Measurements from ENCODE around the gene CLEC17A.
"Not testable (repeated sequence)": the region's sequence is repeated elsewhere in the genome, so short reads cannot be mapped to it uniquely, and the experiment has no call there.

CLEC17A gene

GRCh38 chr19:14584372-14584771 is 1.5 kb downstream of the CLEC17A start:
- not testable (repeated sequence) for DNase-seq

GRCh38 chr19:14585187-14585586 is 2.3 kb downstream of the CLEC17A start:
- DNase-seq: peak; percentile 56 to 63

GRCh38 chr19:14589433-14589832 is 6.5 kb downstream of the CLEC17A start:
- DNase-seq: not testable (repeated sequence)

GRCh38 chr19:14595558-14595957 is 12.7 kb downstream of the CLEC17A start:
- no peak for DNase-seq

- no peak for DNase-seq
Observed at GRCh38 chr19:14599548-14600147, 16.8 kb downstream of the CLEC17A start.

- DNase-seq: no peak
Observed at GRCh38 chr19:14603990-14604387, 21.1 kb downstream of the CLEC17A start.

GRCh38 chr19:14606627-14607026 is 23.7 kb downstream of the CLEC17A start:
- DNase-seq: no peak

GRCh38 chr19:14611051-14611450 is 28.2 kb downstream of the CLEC17A start:
- no peak for DNase-seq

- DNase-seq: not testable (repeated sequence)
Observed at GRCh38 chr19:14612242-14612641, 29.4 kb downstream of the CLEC17A start.

GRCh38 chr19:14612657-14613056 is 29.8 kb downstream of the CLEC17A start:
- no peak for DNase-seq

- not testable (repeated sequence) for DNase-seq
Observed at GRCh38 chr19:14613399-14614098, 30.7 kb downstream of the CLEC17A start.

- no peak for DNase-seq
Observed at GRCh38 chr19:14614099-14614412, 31.2 kb downstream of the CLEC17A start.

GRCh38 chr19:14615623-14616022 is 32.7 kb downstream of the CLEC17A start:
- DNase-seq: no peak

GRCh38 chr19:14616407-14616806 is 33.5 kb downstream of the CLEC17A start:
- no peak for DNase-seq

- DNase-seq: no peak
Observed at GRCh38 chr19:14619404-14619803, 36.5 kb downstream of the CLEC17A start.

GRCh38 chr19:14624491-14624890 is 41.6 kb downstream of the CLEC17A start:
- DNase-seq: not testable (repeated sequence)

- DNase-seq: no peak
Observed at GRCh38 chr19:14629557-14629956, 46.7 kb downstream of the CLEC17A start.

- peak in 1 of 2 experiments; percentile 24 for DNase-seq
Observed at GRCh38 chr19:14632286-14632685, 49.4 kb downstream of the CLEC17A start.

- DNase-seq: no peak
Observed at GRCh38 chr19:14639536-14640277, 56.8 kb downstream of the CLEC17A start.

GRCh38 chr19:14648506-14648905 is 65.6 kb downstream of the CLEC17A start:
- no peak for DNase-seq

GRCh38 chr19:14649020-14649419 is 66.1 kb downstream of the CLEC17A start:
- DNase-seq: no peak

- no peak for DNase-seq
Observed at GRCh38 chr19:14650161-14650560, 67.3 kb downstream of the CLEC17A start.

GRCh38 chr19:14654786-14655560 is 72.1 kb downstream of the CLEC17A start:
- DNase-seq: no peak
